ENCODE data around the gene SPART. TPM values are rescaled to one million over a fixed set of nuclear protein-coding genes. Genes with fewer than 3 reads are reported as not detected.
A peak's percentile ranks its signal among the peaks of the same experiment; 100 is the strongest.
"Not testable (repeated sequence)": the region's sequence is repeated elsewhere in the genome, so short reads cannot be mapped to it uniquely, and the experiment has no call there.

The SPART gene
- total RNA-seq, 1 experiment from 2014 or later: 60.6 TPM

- Histone ChIP-seq H3K23me2 (ENCODE audit: insufficient read length, low read depth, low read length, poor library complexity, severe bottlenecking) (no peaks in the 10 kb centered on the region), H3K23ac (ENCODE audit: insufficient read length, low read depth, low read length) (no peak overlapping the region), H3K27ac (ENCODE audit: insufficient read length, low read depth, low read length) (no peak overlapping the region), H3K9me3 (ENCODE audit: control insufficient read depth, low read depth, low read length) (no peaks in the 10 kb centered on the region), H4K20me1 (ENCODE audit: control insufficient read depth, insufficient read depth, insufficient read length) (no peaks in the 10 kb centered on the region), H2BK15ac (ENCODE audit: low read depth, low read length) (no peak overlapping the region), H3K4ac (ENCODE audit: low read depth, low read length) (no peak overlapping the region), H3K14ac (ENCODE audit: insufficient read depth, low read length) (no peak overlapping the region), H2BK120ac (ENCODE audit: low read depth, low read length, poor library complexity, severe bottlenecking) (no peak overlapping the region), H3K9ac (ENCODE audit: extremely low read depth, insufficient read length, low read length) (no peak overlapping the region), H4K5ac (ENCODE audit: insufficient read length, low read depth, low read length) (no peak overlapping the region), H4K91ac (ENCODE audit: insufficient read length, low read depth, low read length) (no peak overlapping the region), H4K8ac (replicated peaks; ENCODE audit: insufficient read length, low read depth, low read length) (no peak overlapping the region), H3T11ph (ENCODE audit: low read length) (no peak overlapping the region), H2AK5ac (ENCODE audit: insufficient read length, low read length) (no peak overlapping the region), H2BK5ac (ENCODE audit: insufficient read length, low read length) (no peak overlapping the region), H3K79me2 (ENCODE audit: insufficient read depth, low read length) (no peaks in the 10 kb centered on the region), H3K79me1 (ENCODE audit: insufficient read depth, low read depth, low read length, poor library complexity, severe bottlenecking) (no peaks in the 10 kb centered on the region), H3K18ac (ENCODE audit: insufficient read length, low read depth, low read length) (no peak overlapping the region), H3K4me1 (ENCODE audit: insufficient read depth, low read length) (peaks cover 17% of the 10 kb centered on the region), H2BK20ac (ENCODE audit: low read depth, low read length, poor library complexity, severe bottlenecking) (no peak overlapping the region), H3K27me3 (ENCODE audit: insufficient read depth, low read length) (no peaks in the 10 kb centered on the region), H2AFZ (ENCODE audit: low read length) (no peak overlapping the region), H3K4me2 (ENCODE audit: insufficient read depth, insufficient read length, low read length) (no peak overlapping the region), H2BK12ac (ENCODE audit: insufficient read length, low read depth, low read length) (no peak overlapping the region), H3K56ac (ENCODE audit: insufficient read length, low read depth, low read length) (no peak overlapping the region)
- no CpG with 5 or more reads among the region's 3 CpGs for WGBS (ENCODE audit: extremely low coverage, insufficient read length, low lambda C conversion rate)
- DNase-seq: no peak
- no peak overlapping the region for H3K4me3 Mint-ChIP-seq
- no peaks in the 10 kb centered on the region for H3K27me3 Mint-ChIP-seq (ENCODE audit: low read depth)
- H3K9me3 Mint-ChIP-seq: peaks cover 0 to 11% of the 10 kb centered on the region in 2 experiments; a peak in 3 of 5 replicates
- H3K27ac Mint-ChIP-seq: no peak overlapping the region; a peak in 1 of 7 replicates
- H3K36me3 Mint-ChIP-seq (ENCODE audit: insufficient read depth in 1 of 3, low read depth in 3 of 3): peaks cover 23 to 69% (median 31%) of the 10 kb centered on the region in 3 experiments
- TF ChIP-seq CTCF (conservative IDR thresholded peaks at IDR 0.05): no peak
- peaks cover 34 to 59% of the 10 kb centered on the region in 2 experiments for H3K4me1 Mint-ChIP-seq
Measured at GRCh38 chr13:36323408-36323807, 22.8 kb downstream of the SPART start.

GRCh38 chr13:36319793-36320192 lies 26.4 kb downstream of the SPART start:
- Mint-ChIP-seq H3K9me3 (peaks cover 27 to 40% of the 10 kb centered on the region in 2 experiments), H3K36me3 (ENCODE audit: insufficient read depth in 1 of 3, low read depth in 3 of 3) (peaks cover 50 to 81% (median 66%) of the 10 kb centered on the region in 3 experiments), H3K27ac (peak overlapping the region in 1 of 3 experiments; percentile 89; a peak in 2 of 7 replicates), H3K4me1 (peaks cover 27 to 55% of the 10 kb centered on the region in 2 experiments)
- not testable (repeated sequence) for H2BK15ac ChIP-seq (ENCODE audit: low read depth, low read length); H3K27me3 Mint-ChIP-seq (ENCODE audit: low read depth); H3K23ac ChIP-seq (ENCODE audit: insufficient read length, low read depth, low read length); H3K9me3 ChIP-seq (ENCODE audit: control insufficient read depth, low read depth, low read length); H3K4me3 Mint-ChIP-seq; H3T11ph ChIP-seq (ENCODE audit: low read length); H3K14ac ChIP-seq (ENCODE audit: insufficient read depth, low read length); H3K27me3 ChIP-seq (ENCODE audit: insufficient read depth, low read length); H2BK12ac ChIP-seq (ENCODE audit: insufficient read length, low read depth, low read length); H3K4ac ChIP-seq (ENCODE audit: low read depth, low read length); H4K5ac ChIP-seq (ENCODE audit: insufficient read length, low read depth, low read length); H3K27ac ChIP-seq (ENCODE audit: insufficient read length, low read depth, low read length); H4K91ac ChIP-seq (ENCODE audit: insufficient read length, low read depth, low read length); H3K56ac ChIP-seq (ENCODE audit: insufficient read length, low read depth, low read length); H2BK20ac ChIP-seq (ENCODE audit: low read depth, low read length, poor library complexity, severe bottlenecking); H3K9ac ChIP-seq (ENCODE audit: extremely low read depth, insufficient read length, low read length); H4K20me1 ChIP-seq (ENCODE audit: control insufficient read depth, insufficient read depth, insufficient read length); H2AK5ac ChIP-seq (ENCODE audit: insufficient read length, low read length); H3K79me1 ChIP-seq (ENCODE audit: insufficient read depth, low read depth, low read length, poor library complexity, severe bottlenecking); H2BK5ac ChIP-seq (ENCODE audit: insufficient read length, low read length); H2BK120ac ChIP-seq (ENCODE audit: low read depth, low read length, poor library complexity, severe bottlenecking); H3K4me2 ChIP-seq (ENCODE audit: insufficient read depth, insufficient read length, low read length); H3K18ac ChIP-seq (ENCODE audit: insufficient read length, low read depth, low read length); H2AFZ ChIP-seq (ENCODE audit: low read length); DNase-seq; H3K23me2 ChIP-seq (ENCODE audit: insufficient read length, low read depth, low read length, poor library complexity, severe bottlenecking); H3K79me2 ChIP-seq (ENCODE audit: insufficient read depth, low read length); H4K8ac ChIP-seq (replicated peaks; ENCODE audit: insufficient read length, low read depth, low read length)
- H3K4me1 ChIP-seq (ENCODE audit: insufficient read depth, low read length): peaks cover 15% of the 10 kb centered on the region
- no CpG with 5 or more reads among the region's 6 CpGs for WGBS (ENCODE audit: extremely low coverage, insufficient read length, low lambda C conversion rate)

Data from H9 (cell line).